ENCODE data around the gene EFNB3.

Gene EFNB3

DNA sequence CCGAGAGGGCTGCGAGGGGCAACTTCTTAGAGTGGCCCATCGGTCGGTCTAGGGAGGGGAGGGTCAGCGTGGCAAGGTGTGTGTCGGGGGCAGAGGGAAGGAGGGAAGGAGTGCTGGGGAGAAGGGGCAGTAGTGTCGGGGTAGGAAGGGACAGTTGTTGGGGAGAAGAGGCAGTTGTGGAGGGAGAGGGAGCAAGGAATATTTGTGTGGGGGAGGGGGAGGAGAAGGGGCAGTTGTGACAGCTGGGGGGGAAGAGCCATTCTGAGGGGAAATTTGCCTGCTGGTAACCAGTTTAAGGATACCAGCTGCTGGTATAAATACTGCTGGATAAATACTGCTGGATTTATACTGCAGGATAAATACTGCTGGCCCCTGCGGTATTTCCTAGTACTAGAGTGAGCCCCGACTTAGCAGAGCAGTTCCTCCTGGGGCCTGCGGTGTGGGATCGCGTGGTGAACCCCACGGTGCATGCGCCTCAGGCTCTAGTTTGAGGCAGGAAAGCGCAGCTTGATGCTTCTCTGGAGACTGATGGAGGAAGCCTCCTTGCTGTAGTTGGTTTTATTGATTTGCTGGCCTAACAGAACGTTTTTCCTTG lies 12.9 kb downstream of the EFNB3 start:
- peak; percentile 44 for DNase-seq (ENCODE audit: low spot score)

GRCh38 chr17:7719661-7720060 lies 14.7 kb downstream of the EFNB3 start:
- no peak for DNase-seq (ENCODE audit: low spot score)

DNA sequence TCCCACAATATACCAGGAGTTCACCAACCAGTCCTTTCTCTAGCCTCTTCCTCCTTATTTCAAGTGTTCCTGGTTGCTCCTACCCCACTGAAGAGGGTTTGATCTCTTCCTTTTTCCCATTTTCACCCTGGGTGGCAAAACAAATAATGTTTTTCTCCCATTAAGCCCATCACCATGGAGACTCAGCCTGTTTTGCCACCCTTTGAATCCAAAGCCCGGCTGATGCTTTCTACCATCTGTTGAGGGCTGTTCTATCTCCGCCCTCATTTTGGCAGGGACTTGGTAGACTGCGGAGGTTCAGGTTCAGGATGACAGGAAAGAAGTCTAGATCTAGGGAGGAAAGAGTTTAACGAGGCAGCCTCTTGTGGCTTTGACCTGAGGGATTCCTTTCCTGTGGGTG lies 15.1 kb downstream of the EFNB3 start:
- no peak for DNase-seq (ENCODE audit: low spot score)

- no peak for DNase-seq (ENCODE audit: low spot score)
These were observed 16.6 kb downstream of the EFNB3 start for GRCh38 chr17:7721612-7722011.

DNA sequence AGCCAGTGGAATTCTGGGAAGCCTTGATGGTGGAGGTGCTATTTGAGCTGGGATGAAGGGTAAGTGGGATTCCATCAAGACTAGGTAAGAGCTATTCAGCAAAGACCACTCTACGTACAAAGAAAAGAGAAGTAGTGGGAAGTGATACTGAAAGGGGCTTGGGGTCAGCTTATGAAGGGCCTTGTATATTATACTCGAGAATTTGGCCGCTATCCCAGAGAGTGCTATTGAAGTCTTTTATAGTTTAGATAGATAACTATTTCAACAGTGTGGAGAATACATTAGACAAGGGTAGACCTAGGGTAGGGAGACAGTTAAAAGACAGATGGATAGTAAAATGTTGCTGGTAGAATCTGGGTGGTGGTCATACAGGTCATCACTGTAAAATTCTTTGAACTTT lies 22.9 kb downstream of the EFNB3 start:
- DNase-seq (ENCODE audit: low spot score), result no peak

- no peak for DNase-seq (ENCODE audit: low spot score)
These were observed 24.8 kb downstream of the EFNB3 start for GRCh38 chr17:7729816-7730215.

- DNase-seq (ENCODE audit: low spot score), result no peak
These were observed 28.1 kb downstream of the EFNB3 start for GRCh38 chr17:7732981-7733539.

DNA sequence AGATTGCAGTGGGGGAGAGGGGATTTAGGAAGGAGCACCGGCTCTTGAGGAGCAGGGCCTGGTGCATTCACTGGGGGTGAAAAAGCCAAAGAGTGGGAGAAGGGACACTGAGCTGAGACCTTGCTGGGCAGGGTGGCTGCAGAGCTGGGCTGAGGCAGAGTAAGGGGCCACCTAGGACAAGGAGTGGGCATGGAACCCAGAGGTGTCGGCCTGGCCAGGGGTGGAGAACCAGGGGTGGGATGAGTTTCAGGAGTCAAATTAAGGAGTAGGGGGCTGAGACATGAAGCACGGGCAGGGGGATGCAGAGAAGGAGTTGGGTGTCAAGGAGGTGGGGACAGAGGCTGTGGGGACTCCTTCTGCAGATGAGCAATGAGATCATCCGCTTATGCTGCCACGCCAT lies 32.6 kb downstream of the EFNB3 start:
- DNase-seq (ENCODE audit: low spot score), result no peak

- no peak for DNase-seq (ENCODE audit: low spot score)
These were observed 34.7 kb downstream of the EFNB3 start for GRCh38 chr17:7739746-7740145.

- peak; percentile 56 for DNase-seq (ENCODE audit: low spot score)
These were observed 35.5 kb downstream of the EFNB3 start for GRCh38 chr17:7740481-7741001.

DNA sequence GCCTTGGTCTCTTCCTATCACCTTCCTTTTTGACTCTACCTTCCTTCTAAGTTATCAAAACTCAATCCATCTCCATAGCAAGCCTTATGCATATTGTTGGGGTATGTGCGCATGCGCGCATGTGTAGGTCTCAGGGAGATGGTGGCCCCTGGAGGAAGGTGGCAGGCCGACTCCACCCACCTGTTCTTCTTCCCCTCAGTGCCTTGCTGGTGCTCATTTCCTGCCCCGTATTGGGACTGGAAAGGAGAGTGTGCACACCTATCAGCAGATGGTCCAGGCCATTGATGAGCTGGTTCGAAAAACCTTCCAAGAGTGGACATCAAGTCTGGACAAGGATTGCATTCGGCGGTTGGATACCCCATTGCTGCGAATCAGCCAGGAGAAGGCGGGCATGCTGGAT lies 37.7 kb downstream of the EFNB3 start:
- DNase-seq (ENCODE audit: low spot score), result no peak

DNA sequence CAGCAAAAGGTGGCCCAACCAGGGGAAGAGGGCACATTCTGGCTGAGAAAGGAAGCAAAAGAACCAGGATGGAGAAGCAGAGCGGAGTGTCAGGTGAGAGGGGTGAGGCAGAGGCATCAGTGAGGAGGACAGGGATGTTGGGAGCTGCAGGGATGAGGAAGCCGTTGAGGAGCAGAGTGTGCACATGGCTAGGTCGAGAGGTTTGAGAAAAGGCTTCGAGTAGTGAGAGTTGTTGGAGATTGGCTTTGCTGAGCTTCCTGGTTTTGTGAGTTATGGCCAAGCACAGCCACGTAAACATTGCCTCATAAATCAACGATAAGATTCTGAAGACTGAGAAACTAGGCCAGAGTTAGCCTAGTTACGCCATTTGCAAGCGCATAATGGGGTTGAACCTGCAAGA lies 39.4 kb downstream of the EFNB3 start:
- no peak for DNase-seq (ENCODE audit: low spot score)

GRCh38 chr17:7745748-7746470 lies 40.9 kb downstream of the EFNB3 start:
- DNase-seq (ENCODE audit: low spot score), result peak; percentile 57

GRCh38 chr17:7747635-7748071 lies 42.7 kb downstream of the EFNB3 start:
- DNase-seq (ENCODE audit: low spot score), result peak; percentile 39

GRCh38 chr17:7748076-7748775 lies 43.2 kb downstream of the EFNB3 start:
- no peak for DNase-seq (ENCODE audit: low spot score)

- peak; percentile 67 for DNase-seq (ENCODE audit: low spot score)
These were observed 45.4 kb downstream of the EFNB3 start for GRCh38 chr17:7750321-7750821.

DNA sequence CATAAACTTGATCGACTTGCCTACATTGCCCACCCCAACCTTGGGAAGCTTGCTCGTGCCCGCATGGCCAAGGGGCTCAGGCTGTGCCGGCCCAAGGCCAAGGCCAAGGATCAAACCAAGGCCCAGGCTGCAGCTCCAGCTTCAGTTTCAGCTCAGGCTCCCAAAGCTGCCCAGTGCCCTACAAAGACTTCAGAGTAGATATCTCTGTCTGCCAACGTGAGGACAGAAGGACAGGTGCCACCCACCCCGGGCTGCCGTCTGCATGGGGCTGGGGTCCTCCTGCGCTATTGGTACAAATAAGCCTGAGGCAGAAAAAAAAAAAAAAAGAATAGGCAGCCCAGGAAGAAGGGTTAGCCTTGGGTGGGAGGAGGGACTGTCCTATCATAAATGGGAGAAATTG lies 49.7 kb downstream of the EFNB3 start:
- DNase-seq (ENCODE audit: low spot score), result no peak

DNA sequence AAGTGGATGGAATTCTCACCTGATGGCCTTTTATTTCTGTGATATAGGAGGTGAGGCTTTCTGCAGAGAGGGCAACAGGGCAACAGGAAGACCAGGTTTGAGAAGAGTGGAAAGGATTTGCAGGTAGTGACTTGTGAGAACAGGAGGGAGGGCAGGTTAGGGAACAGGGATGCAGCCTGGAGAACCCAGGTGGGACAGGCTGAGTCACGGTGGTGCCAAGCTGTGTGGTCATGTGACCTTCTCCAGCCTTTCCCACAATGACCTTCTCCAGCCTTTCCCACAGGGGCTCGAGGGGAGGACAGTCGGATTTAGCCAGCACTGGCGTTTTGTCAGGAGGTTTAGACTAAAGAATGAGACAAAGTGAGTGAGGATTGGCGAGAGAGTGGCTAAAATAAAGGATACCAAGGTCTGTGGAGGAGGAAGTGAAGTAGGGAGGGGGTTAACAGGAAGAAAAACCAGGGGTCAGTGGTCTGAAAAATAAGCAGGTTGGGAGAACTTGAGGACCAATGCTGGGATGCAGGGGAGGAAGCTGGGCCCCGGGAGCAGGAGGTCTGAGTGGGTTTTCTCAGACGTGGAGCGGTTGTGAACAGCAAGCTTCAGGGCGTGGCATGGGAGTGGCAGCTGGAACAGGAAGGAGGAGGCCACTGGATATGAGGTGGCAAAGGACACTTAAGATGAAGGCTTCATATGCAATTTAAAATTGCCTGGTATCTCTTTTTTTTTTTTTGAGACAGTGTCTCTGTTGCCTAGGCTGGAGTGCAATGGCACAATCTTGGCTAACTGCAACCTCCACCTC lies 50.3 kb downstream of the EFNB3 start:
- no peak for DNase-seq (ENCODE audit: low spot score)

DNA sequence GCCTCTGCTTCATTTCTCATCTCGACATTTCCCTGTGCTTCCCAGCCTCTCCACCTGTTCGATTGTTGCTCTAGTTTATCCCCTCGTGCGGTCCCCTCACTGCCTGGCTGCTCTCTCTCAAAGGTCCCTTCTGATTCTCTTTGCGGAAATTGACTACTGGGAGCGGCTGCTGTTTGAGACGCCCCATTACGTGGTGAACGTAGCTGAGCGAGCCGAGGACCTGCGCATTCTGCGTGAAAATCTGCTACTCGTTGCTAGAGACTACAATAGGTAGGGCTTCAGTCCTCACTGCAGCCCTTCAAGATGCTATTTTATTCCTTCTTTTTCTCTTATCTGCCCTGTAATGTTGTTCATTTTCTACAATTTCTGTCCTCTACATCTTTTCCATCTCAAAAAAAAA lies 52.0 kb downstream of the EFNB3 start:
- no peak for DNase-seq (ENCODE audit: low spot score)
